Mesodermal cell (in vitro differentiated cells): Measurements from ENCODE around the gene PYCARD.
A peak's percentile ranks its signal among the peaks of the same experiment; 100 is the strongest.

Experiments
- H3K27ac ChIP-seq: 2 replicates; pipeline ENCODE4 v1.7.0; 2013; ENCODE audit warnings: mild to moderate bottlenecking, low read depth, low read length, moderate library complexity; ENCODE audit not compliant: severe bottlenecking
- H3K36me3 ChIP-seq: 2 replicates; pipeline ENCODE4 v1.7.1; 2013; ENCODE audit warnings: mild to moderate bottlenecking, low read length, moderate library complexity; ENCODE audit not compliant: control insufficient read depth, insufficient read depth
- H3K4me1 ChIP-seq: one replicate; pipeline ENCODE4 v1.7.1; 2013; ENCODE audit warnings: mild to moderate bottlenecking, low read length; ENCODE audit not compliant: insufficient read depth, control insufficient read depth, poor library complexity, severe bottlenecking
- H3K4me3 ChIP-seq: 2 replicates; pipeline ENCODE4 v1.7.0; 2013; ENCODE audit warnings: low read length, control low read depth, mild to moderate bottlenecking; ENCODE audit not compliant: insufficient read depth, poor library complexity, severe bottlenecking; ENCODE audit errors: extremely low read depth
- H3K9me3 ChIP-seq: 2 replicates; pipeline ENCODE4 v1.7.1; 2013; ENCODE audit warnings: mild to moderate bottlenecking, low read length, moderate library complexity; ENCODE audit not compliant: control insufficient read depth
- WGBS, 2 experiments: methylation state at CpG; one replicate each; pipeline ENCODE4 v1.1.5; 2013; ENCODE audit warnings: missing lambda C conversion rate in 2 of 2; ENCODE audit not compliant: insufficient coverage in 2 of 2; 5-methylcytosine and 5-hydroxymethylcytosine counted together

PYCARD gene

DNA sequence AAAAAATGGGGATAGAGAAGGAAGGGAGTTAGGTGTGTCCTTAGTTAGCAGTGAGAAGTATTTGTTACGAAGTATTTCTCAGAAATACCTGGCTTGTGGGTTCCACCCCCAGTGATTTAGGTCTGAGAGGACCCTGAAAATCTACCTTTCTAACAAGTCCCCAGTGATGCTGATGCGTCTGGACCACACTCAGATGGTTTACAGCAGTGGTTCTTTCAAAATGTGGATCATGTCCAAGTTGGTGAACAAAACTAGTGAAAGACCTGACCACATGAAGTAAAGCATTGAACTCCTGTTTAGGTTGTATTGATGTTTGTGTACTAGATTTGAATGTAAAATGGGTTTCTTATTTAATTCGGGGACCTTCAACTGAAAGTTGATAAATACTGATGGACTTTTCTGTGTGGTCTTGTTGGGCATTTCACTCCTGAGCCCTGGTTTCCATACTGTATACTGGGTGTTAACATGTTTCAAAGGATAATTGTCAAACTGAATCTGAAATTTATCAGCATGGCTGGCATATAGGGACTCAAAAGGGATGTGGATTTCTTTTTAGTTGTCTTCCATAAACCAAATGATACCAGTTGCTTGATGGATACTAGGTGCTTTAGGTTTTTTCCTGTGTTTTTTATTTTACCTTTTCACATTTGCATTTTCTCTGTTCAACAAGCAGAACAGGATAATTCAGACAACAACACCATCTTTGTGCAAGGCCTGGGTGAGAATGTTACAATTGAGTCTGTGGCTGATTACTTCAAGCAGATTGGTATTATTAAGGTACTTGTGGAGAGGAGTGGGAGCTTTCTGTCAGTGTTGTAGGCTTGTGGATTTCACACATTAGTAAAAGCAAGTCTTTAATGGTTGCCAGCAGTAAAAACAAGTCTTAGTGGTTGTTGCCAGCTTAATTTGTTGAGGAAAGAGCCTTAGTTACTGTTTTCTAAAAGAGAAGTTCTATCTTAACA is 13.8 kb downstream of the PYCARD start:
- H3K4me1 ChIP-seq, result peaks cover 5% of the 10 kb centered on the region
- H3K4me3 ChIP-seq, result no peak overlapping the region
- H3K36me3 ChIP-seq, result peaks cover 100% of the 10 kb centered on the region
- 96 to 97% methylated on average over 3 of the region's 3 CpGs for WGBS, 2 experiments
- no peaks in the 10 kb centered on the region for H3K9me3 ChIP-seq
- no peak overlapping the region for H3K27ac ChIP-seq

DNA sequence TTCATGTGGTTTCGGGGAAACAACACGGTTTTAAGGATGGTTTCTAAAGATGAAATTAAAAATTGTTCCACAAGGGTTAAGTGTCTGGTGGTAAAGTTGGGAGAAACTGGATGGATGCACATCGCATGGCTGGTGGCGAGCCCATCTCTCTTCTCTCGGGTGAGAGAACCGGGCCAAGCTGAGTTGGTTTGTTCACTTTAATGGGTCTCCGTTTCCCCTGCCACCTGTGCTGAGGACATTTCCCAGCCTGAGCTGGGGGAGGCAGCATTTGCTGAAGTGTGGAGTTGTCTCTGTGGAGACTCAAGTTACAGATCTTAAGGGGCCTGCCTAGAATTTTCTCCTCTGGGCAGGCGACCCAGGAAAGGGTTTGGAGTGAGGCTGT is 14.8 kb downstream of the PYCARD start:
- Histone ChIP-seq H3K36me3 (peaks cover 100% of the 10 kb centered on the region), H3K9me3 (no peaks in the 10 kb centered on the region), H3K27ac (no peak overlapping the region), H3K4me1 (peaks cover 10% of the 10 kb centered on the region), H3K4me3 (no peak overlapping the region)
- 95 to 96% methylated on average over 5 to 8 of the region's 8 CpGs for WGBS, 2 experiments

DNA sequence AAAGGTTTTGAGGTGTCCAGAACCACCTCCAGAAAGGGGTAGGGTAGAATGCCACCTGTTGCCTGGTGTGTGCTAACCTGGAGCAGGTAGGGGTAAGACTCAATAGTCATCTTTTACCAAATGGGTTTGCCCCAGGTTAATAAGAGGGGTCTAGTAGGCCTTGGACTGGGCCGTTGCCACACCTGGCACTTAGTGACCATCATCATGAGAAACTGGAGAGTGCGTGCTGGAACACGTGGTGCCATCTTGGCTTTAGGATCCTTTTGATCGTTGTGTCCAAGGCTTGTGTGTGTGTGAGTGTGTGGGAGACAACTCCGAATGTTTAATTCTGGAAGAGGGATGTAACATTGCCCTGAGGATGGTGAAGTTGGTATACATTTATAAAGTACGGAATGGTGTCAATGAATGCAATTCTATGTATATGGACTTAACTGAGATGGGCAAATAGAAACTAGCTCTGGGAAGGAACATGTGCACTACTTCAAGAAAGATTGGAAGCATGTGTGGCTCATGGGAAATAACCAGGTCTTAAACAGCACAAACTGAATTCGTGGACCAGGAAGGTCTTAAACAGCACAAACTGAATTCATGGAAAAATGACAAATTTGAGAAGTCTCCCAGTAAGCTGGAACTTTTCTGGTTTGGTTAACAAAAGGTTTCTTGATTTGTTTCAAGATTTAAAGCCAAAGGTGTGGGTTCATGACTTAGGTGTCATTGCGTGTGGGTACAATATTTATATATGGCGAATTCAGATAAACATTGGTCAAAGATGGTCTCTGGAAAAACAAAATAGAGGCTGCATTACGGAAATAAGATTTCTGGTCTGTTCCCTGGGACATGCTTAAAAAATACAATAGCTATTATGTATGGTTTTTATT is 15.4 kb downstream of the PYCARD start:
- H3K9me3 ChIP-seq, result no peaks in the 10 kb centered on the region
- no peak overlapping the region for H3K27ac ChIP-seq
- H3K36me3 ChIP-seq, result peaks cover 100% of the 10 kb centered on the region
- H3K4me1 ChIP-seq, result peaks cover 15% of the 10 kb centered on the region
- no peak overlapping the region for H3K4me3 ChIP-seq
- WGBS, 2 experiments, result 98% methylated on average over 10 of the region's 10 CpGs

DNA sequence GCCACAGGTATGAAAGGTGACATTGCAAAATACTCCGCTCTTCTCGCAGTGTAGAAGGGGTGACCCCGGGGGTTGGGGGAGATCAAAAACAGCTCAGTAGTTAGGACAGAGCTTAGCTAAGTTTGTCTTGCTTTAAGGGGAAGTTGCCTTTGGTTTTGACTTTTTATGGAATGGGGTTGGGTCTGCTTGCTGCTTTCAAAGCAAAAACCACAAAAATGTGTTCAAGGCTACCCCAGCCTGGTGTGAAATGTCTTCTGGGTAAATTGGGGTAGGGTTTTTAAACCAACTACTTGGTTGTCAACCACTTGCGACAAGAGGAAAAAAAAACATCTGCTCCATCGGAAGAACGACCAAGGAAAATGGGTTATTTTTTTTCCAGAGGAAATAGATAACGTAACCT is 16.4 kb downstream of the PYCARD start:
- Histone ChIP-seq H3K4me1 (peaks cover 15% of the 10 kb centered on the region), H3K36me3 (peaks cover 98% of the 10 kb centered on the region)
- WGBS, 2 experiments, result 98 to 99% methylated on average over 6 to 7 of the region's 7 CpGs

DNA sequence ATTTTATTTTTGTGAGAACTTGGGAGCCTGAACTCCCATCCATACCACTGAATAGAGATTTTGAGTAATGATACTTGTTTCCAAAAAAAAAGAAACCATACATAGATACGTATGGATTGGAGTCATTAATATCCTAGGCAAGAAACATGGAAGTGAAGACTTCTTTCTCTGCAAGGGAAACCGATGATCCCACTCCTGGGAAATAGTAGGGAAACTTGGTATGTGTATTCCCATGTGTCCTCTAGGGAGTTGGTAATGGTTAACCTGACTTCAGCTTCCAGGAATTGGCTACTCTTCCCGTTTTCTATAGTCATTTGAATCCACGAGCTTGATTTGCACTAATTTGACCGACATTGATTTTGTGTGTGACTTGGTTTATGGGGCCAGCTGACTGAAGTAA is 17.2 kb downstream of the PYCARD start:
- H3K27ac ChIP-seq, result no peak overlapping the region
- 98 to 100% methylated on average over 3 to 4 of the region's 5 CpGs for WGBS, 2 experiments
- peaks cover 15% of the 10 kb centered on the region for H3K4me1 ChIP-seq
- no peaks in the 10 kb centered on the region for H3K9me3 ChIP-seq
- H3K36me3 ChIP-seq, result peaks cover 94% of the 10 kb centered on the region
- H3K4me3 ChIP-seq, result no peak overlapping the region

More for the DNA sequence above, 16.4 kb downstream of the PYCARD start:
- Histone ChIP-seq H3K27ac (no peak overlapping the region), H3K9me3 (no peaks in the 10 kb centered on the region), H3K4me3 (no peak overlapping the region)

DNA sequence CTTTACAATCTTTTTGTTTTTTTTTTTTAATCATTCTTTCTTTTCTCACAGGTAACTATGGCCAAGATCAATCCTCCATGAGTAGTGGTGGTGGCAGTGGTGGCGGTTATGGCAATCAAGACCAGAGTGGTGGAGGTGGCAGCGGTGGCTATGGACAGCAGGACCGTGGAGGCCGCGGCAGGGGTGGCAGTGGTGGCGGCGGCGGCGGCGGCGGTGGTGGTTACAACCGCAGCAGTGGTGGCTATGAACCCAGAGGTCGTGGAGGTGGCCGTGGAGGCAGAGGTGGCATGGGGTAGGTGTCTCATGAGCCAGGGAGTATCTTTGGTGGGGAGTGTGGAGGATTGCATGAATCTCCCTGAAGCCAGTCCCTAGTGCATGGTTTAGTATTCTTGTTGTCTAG is 17.7 kb downstream of the PYCARD start:
- 94 to 95% methylated on average over 12 to 14 of the region's 14 CpGs for WGBS, 2 experiments
- H3K9me3 ChIP-seq, result no peaks in the 10 kb centered on the region
- H3K4me1 ChIP-seq, result peaks cover 15% of the 10 kb centered on the region
- H3K27ac ChIP-seq, result no peak overlapping the region
- H3K36me3 ChIP-seq, result peaks cover 90% of the 10 kb centered on the region
- H3K4me3 ChIP-seq, result no peak overlapping the region

DNA sequence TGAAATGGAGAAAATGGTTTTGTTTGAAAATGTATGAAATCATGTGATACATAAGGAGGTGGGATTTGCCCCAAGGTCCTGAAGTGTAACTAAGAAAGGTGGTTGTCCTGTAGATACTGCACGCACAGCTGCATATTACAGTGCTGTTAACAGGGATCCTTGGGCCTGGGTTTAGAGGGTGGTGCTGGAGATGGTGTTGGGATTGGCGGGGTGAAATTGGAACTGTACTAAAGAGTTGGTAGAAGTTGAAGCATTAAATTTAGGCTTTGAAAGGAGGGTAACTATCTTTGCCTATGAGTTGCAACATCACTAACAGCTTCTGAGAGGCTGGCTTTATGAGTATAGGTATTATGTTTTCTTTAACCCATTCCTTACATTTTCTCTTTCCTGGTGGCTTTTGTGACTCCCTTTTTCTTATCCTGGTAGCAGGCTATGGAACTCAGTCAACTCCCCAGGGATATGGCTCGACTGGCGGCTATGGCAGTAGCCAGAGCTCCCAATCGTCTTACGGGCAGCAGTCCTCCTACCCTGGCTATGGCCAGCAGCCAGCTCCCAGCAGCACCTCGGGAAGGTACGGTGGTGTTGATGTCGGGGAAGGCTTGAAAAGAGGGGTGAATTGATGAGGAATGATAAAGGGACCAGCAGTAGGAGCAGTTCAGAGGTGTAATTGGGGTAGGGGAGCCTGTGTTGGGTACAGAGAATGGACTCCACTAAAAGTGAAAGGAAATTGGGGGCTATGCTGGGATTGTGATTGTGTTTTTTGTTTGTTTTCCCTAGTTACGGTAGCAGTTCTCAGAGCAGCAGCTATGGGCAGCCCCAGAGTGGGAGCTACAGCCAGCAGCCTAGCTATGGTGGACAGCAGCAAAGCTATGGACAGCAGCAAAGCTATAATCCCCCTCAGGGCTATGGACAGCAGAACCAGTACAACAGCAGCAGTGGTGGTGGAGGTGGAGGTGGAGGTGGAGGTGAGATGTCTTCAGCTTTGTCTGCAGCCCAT is 18.8 kb downstream of the PYCARD start:
- Histone ChIP-seq H3K9me3 (no peaks in the 10 kb centered on the region), H3K4me1 (peaks cover 15% of the 10 kb centered on the region), H3K36me3 (peaks cover 78% of the 10 kb centered on the region), H3K4me3 (peak overlapping the region; percentile 89), H3K27ac (no peak overlapping the region)
- 94 to 96% methylated on average over 9 to 10 of the region's 10 CpGs for WGBS, 2 experiments

DNA sequence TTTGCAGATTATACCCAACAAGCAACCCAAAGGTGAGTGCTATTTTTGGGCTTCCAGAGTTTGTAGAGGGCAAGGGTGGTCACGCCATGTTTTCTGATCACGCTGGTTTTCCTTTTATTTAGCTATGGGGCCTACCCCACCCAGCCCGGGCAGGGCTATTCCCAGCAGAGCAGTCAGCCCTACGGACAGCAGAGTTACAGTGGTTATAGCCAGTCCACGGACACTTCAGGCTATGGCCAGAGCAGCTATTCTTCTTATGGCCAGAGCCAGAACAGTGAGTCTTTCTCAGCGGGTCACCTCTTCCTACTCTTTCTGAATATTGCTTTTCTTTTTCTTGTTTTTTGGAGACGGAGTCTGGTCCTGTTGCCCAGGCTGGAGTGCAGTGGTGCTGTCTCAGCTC is 20.2 kb downstream of the PYCARD start:
- Histone ChIP-seq H3K4me3 (peak overlapping the region; percentile 89), H3K27ac (no peak overlapping the region), H3K9me3 (no peaks in the 10 kb centered on the region), H3K4me1 (peaks cover 15% of the 10 kb centered on the region), H3K36me3 (peaks cover 65% of the 10 kb centered on the region)
- WGBS, 2 experiments, result 34% methylated on average over 6 to 7 of the region's 7 CpGs

DNA sequence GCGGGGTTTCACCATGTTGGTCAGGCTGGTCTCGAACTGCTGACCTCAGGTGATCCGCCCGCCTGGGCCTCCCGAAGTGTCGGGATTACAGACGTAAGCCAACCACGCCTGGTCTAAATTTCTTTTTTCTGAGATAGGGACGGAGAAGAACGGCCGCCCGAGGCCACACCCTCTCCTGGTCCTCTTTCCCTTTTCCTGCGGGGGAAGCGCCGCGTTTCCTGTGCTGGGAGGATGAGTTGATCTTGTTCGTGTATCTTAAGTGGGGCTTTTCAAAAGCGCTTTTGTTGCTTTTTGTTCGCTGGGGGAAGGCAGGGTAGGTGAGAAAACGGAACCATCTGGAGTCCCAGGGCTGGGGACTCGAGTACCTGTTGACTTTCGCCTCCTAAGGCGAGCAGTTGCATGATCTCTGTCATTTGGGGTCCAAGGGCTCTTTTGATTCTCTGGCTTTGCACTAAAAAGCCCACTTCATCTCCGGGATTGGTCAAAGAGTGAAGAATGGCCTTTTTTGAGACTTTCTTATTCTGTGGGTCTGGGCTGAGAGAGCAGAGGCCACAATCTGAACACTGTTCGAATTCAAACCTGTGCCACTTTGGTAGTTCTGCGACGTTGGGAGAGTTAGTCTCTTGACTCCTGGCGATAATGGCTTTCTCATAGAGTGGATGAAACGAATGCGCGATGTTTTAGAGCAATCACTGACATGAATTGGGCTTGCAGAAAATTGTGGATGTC is 21.3 kb downstream of the PYCARD start:
- peaks cover 53% of the 10 kb centered on the region for H3K36me3 ChIP-seq
- peak overlapping the region; percentile 89 for H3K4me3 ChIP-seq
- 3% methylated on average over 22 of the region's 31 CpGs for WGBS, 2 experiments
- peaks cover 15% of the 10 kb centered on the region for H3K4me1 ChIP-seq
- peak overlapping the region; percentile 99 for H3K27ac ChIP-seq
- no peaks in the 10 kb centered on the region for H3K9me3 ChIP-seq
